ENCODE results near the gene SH2B3. TPM values are rescaled to one million over a fixed set of nuclear protein-coding genes. Genes with fewer than 3 reads are reported as not detected.
"Not testable (repeated sequence)": the region's sequence is repeated elsewhere in the genome, so short reads cannot be mapped to it uniquely, and the experiment has no call there.

Gene SH2B3
- total RNA-seq, 2 experiments from 2014 or later: 29.7 to 29.8 TPM

GRCh38 chr12:111482462-111482861 is 76.7 kb downstream of the SH2B3 start:
- H3K27me3 Mint-ChIP-seq: no peaks in the 10 kb centered on the region
- H3K4me3 Mint-ChIP-seq: no peak overlapping the region
- H3K27ac Mint-ChIP-seq: no peak overlapping the region
- ChIA-PET POLR2A (no interaction called here), CTCF (interaction anchor here (0.7 to 1.5 kb wide), 2 partner anchors 17 to 86 kb away, joined by 3 to 5 read pairs; no protein-coding TSS in a partner anchor)
- peaks cover 28% of the 10 kb centered on the region for H3K36me3 Mint-ChIP-seq (ENCODE audit: low read depth)
- no peak for DNase-seq
- peaks cover 3% of the 10 kb centered on the region for H3K4me1 Mint-ChIP-seq
- no peaks in the 10 kb centered on the region for H3K9me3 Mint-ChIP-seq

GRCh38 chr12:111488271-111488670 is 82.5 kb downstream of the SH2B3 start:
- H3K4me3 Mint-ChIP-seq: no peak overlapping the region
- DNase-seq: no peak
- no peaks in the 10 kb centered on the region for H3K27me3 Mint-ChIP-seq
- H3K9me3 Mint-ChIP-seq: no peaks in the 10 kb centered on the region
- H3K27ac Mint-ChIP-seq: no peak overlapping the region
- CTCF ChIA-PET: interaction anchor here (0.6 kb wide), 1 partner anchor 169 kb away, joined by 3 read pairs; no protein-coding TSS in a partner anchor
- peaks cover 30% of the 10 kb centered on the region for H3K36me3 Mint-ChIP-seq (ENCODE audit: low read depth)
- POLR2A ChIA-PET: no interaction called here
- no peaks in the 10 kb centered on the region for H3K4me1 Mint-ChIP-seq

GRCh38 chr12:111488798-111489197 is 83.1 kb downstream of the SH2B3 start:
- ChIA-PET CTCF (interaction anchor here (1.4 kb wide), 1 partner anchor 92 kb away, joined by 5 read pairs; no protein-coding TSS in a partner anchor), POLR2A (no interaction called here)
- peaks cover 26% of the 10 kb centered on the region for H3K36me3 Mint-ChIP-seq (ENCODE audit: low read depth)
- no peaks in the 10 kb centered on the region for H3K9me3 Mint-ChIP-seq
- no peaks in the 10 kb centered on the region for H3K27me3 Mint-ChIP-seq
- H3K4me1 Mint-ChIP-seq: no peaks in the 10 kb centered on the region
- H3K4me3 Mint-ChIP-seq: no peak overlapping the region
- no peak for DNase-seq
- no peak overlapping the region for H3K27ac Mint-ChIP-seq

GRCh38 chr12:111492979-111493378 is 87.3 kb downstream of the SH2B3 start:
- not testable (repeated sequence) for H3K4me1 Mint-ChIP-seq

GRCh38 chr12:111494676-111495075 is 89.0 kb downstream of the SH2B3 start:
- Mint-ChIP-seq H3K4me1 (no peaks in the 10 kb centered on the region), H3K27ac (no peak overlapping the region), H3K36me3 (ENCODE audit: low read depth) (peaks cover 33% of the 10 kb centered on the region), H3K27me3 (no peaks in the 10 kb centered on the region), H3K9me3 (no peaks in the 10 kb centered on the region), H3K4me3 (no peak overlapping the region)
- no peak for DNase-seq
- ChIA-PET CTCF (interaction anchor here (1.1 kb wide), 1 partner anchor 98 kb away, joined by 3 read pairs; no protein-coding TSS in a partner anchor), POLR2A (no interaction called here)

More at GRCh38 chr12:111492979-111493378, 87.3 kb downstream of the SH2B3 start:
- CTCF ChIA-PET: interaction anchor here (0.6 to 1.4 kb wide), 4 partner anchors 21 to 137 kb away, joined by 3 to 4 read pairs (median 3); no protein-coding TSS in a partner anchor
- POLR2A ChIA-PET, H3K27ac Mint-ChIP-seq, H3K27me3 Mint-ChIP-seq, H3K4me3 Mint-ChIP-seq, H3K9me3 Mint-ChIP-seq, DNase-seq: not testable (repeated sequence)
- H3K36me3 Mint-ChIP-seq (ENCODE audit: low read depth): peaks cover 29% of the 10 kb centered on the region

Other genes with a start within 250 kb of the SH2B3 start
- under 1 TPM; 0.69 to 0.97 TPM for gene PHETA1, start 36.8 kb upstream of the SH2B3 start, total RNA-seq
- 10 to 100 TPM; 42.0 to 46.8 TPM for gene ATXN2, start 193.4 kb downstream of the SH2B3 start, total RNA-seq

All from activated CD4-positive, alpha-beta T cell treated with anti-CD3 and anti-CD28 coated beads, Interleukin-2, amount 10 ng/mL, durations not matched to agents 7 days and 5 days (primary cell).